OCI-LY3 (cell line): ENCODE results near the gene FXR2.

ENCODE experiments used
- CTCF ChIP-seq: fragments of 200-600, 300-600 bp; sonication (generic); IDR thresholded peaks from 2 replicates; pipeline ENCODE4 v1.5.1; 2014; ENCODE audit warnings: antibody characterized with exemption, low read length, low read depth
- EZH2phosphoT487 ChIP-seq: fragments of 200-600 bp; shearing (Covaris generic); IDR thresholded peaks from 2 replicates; pipeline ENCODE4 v1.6.1; 2018; ENCODE audit warnings: antibody characterized with exemption, mixed run types, low read depth

GRCh38 chr17:7548585-7549400 is 65.9 kb downstream of the FXR2 start, which contains the start of gene TNFSF12:
- TF ChIP-seq CTCF (no peak), EZH2phosphoT487 (no peak)
